Vagina (tissue), 2 donors: ENCODE measurements around the gene TFDP2.

Source experiments
- POLR2A ChIP-seq, 2 donors: fragments of 450-650 bp; IDR thresholded peaks; one replicate each; pipeline ENCODE4 v1.6.1; 2017; ENCODE audit warnings: antibody characterized with exemption in 2 of 2, mild to moderate bottlenecking in 2 of 2, moderate library complexity in 2 of 2
- TF ChIP-seq, protein P1 (sequence below), 3 experiments: fragments of 450-650 bp in 2 of 3; fragments of 200-600 bp in 1 of 3; sonication (generic) in 1 of 3; IDR thresholded peaks; one replicate each; pipeline ENCODE4 v1.5.1; 2017 to 2019; ENCODE audit warnings: antibody characterized with exemption in 3 of 3, mild to moderate bottlenecking in 2 of 3, moderate library complexity in 2 of 3

DNA sequence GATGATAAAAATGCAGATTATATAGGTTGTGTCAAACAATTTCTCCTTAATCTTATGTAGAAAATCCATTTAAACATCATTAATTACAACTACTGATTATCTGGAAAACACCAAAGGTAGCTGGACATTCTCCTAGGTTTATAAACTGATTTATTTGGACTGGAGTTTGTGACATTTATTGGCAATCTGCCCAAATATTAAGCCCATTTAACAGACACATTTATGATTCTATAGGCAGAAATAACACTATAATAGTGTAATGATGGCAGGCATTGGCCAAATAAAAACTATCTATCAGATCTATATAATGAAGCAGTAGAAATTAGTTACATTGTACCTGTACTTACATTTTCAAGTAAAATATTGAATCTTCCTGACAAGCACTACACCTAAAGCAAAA lies 117.8 kb downstream of the TFDP2 start:
- TF ChIP-seq, protein P1, sequence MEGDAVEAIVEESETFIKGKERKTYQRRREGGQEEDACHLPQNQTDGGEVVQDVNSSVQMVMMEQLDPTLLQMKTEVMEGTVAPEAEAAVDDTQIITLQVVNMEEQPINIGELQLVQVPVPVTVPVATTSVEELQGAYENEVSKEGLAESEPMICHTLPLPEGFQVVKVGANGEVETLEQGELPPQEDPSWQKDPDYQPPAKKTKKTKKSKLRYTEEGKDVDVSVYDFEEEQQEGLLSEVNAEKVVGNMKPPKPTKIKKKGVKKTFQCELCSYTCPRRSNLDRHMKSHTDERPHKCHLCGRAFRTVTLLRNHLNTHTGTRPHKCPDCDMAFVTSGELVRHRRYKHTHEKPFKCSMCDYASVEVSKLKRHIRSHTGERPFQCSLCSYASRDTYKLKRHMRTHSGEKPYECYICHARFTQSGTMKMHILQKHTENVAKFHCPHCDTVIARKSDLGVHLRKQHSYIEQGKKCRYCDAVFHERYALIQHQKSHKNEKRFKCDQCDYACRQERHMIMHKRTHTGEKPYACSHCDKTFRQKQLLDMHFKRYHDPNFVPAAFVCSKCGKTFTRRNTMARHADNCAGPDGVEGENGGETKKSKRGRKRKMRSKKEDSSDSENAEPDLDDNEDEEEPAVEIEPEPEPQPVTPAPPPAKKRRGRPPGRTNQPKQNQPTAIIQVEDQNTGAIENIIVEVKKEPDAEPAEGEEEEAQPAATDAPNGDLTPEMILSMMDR (IDR thresholded peaks at IDR 0.05) = no peak
- TF ChIP-seq POLR2A (IDR thresholded peaks at IDR 0.05) = no peak
